GM23338 (cell line): ENCODE data around the gene NEK10. TPM values are rescaled to one million over a fixed set of nuclear protein-coding genes. Genes with fewer than 3 reads are reported as not detected.
A peak's percentile ranks its signal among the peaks of the same experiment; 100 is the strongest.

Experiments used
- ATAC-seq: fragments of 200-7000 bp; cut with Tn5 transposase; 3 replicates; pipeline ENCODE4 v1.9.1; 2020
- DNase-seq: peaks from one replicate; pipeline ENCODE4 v3.0.0-alpha.2; 2015; ENCODE audit warnings: low spot score
- H2AFZ ChIP-seq: fragments of 200-600 bp; sonication (generic); 2 replicates; pipeline ENCODE4 v1.8.0; 2016; ENCODE audit warnings: antibody characterized with exemption, mild to moderate bottlenecking, moderate library complexity
- H3F3A ChIP-seq: fragments of 200-600 bp; sonication (generic); replicated peaks from 2 replicates; pipeline ENCODE4 v1.8.0; 2017; ENCODE audit warnings: antibody characterized with exemption, mixed run types, low read depth
- H3K27ac ChIP-seq: fragments of 200-600 bp; sonication (generic); 2 replicates; pipeline ENCODE4 v1.6.1; 2016; ENCODE audit warnings: low read depth
- H3K27me3 ChIP-seq: fragments of 200-600 bp; sonication (generic); 2 replicates; pipeline ENCODE4 v1.8.0; 2016; ENCODE audit warnings: mild to moderate bottlenecking, mixed run types, moderate library complexity; ENCODE audit not compliant: insufficient read depth
- H3K36me3 ChIP-seq: fragments of 200-600 bp; sonication (generic); 2 replicates; pipeline ENCODE4 v1.8.0; 2016; ENCODE audit warnings: mild to moderate bottlenecking; ENCODE audit not compliant: insufficient read depth
- H3K4me1 ChIP-seq: fragments of 200-600 bp; sonication (generic); 2 replicates; pipeline ENCODE4 v1.8.0; 2016; ENCODE audit warnings: mild to moderate bottlenecking, moderate library complexity; ENCODE audit not compliant: insufficient read depth
- H3K4me2 ChIP-seq: fragments of 200-600 bp; sonication (generic); 2 replicates; pipeline ENCODE4 v1.7.1; 2017; ENCODE audit warnings: mixed run types
- H3K4me3 ChIP-seq: fragments of 200-600 bp; sonication (generic); 2 replicates; pipeline ENCODE4 v1.6.1; 2016; ENCODE audit warnings: mixed run types
- H3K79me2 ChIP-seq: fragments of 200-600 bp; sonication (generic); replicated peaks from 2 replicates; pipeline ENCODE4 v1.8.0; 2017; ENCODE audit warnings: mild to moderate bottlenecking; ENCODE audit not compliant: insufficient read depth
- H3K9me2 ChIP-seq: fragments of 200-600 bp; sonication (generic); 2 replicates; pipeline ENCODE4 v1.8.0; 2017; ENCODE audit not compliant: insufficient read depth
- H4K20me1 ChIP-seq: fragments of 200-600 bp; sonication (generic); replicated peaks from 2 replicates; pipeline ENCODE4 v1.8.0; 2017; ENCODE audit warnings: mild to moderate bottlenecking; ENCODE audit not compliant: insufficient read depth
- H3K27ac Mint-ChIP-seq: 2 replicates; pipeline ENCODE4 v1.8.0; 2020; ENCODE audit warnings: inconsistent platforms, mild to moderate bottlenecking, moderate library complexity, mixed read lengths
- H3K27me3 Mint-ChIP-seq: 3 replicates; pipeline ENCODE4 v1.8.0; 2022; ENCODE audit warnings: low read depth, mild to moderate bottlenecking, moderate library complexity, mixed read lengths, inconsistent platforms; ENCODE audit not compliant: insufficient read depth, poor library complexity
- H3K36me3 Mint-ChIP-seq: 3 replicates; pipeline ENCODE4 v1.8.0; 2021; ENCODE audit warnings: low read depth, mild to moderate bottlenecking, inconsistent platforms, moderate library complexity, mixed read lengths
- H3K4me1 Mint-ChIP-seq: 3 replicates; pipeline ENCODE4 v1.8.0; 2020; ENCODE audit warnings: mild to moderate bottlenecking, inconsistent platforms, mixed read lengths
- H3K4me3 Mint-ChIP-seq: 3 replicates; pipeline ENCODE4 v1.8.0; 2021; ENCODE audit warnings: moderate library complexity, mild to moderate bottlenecking, inconsistent platforms, mixed read lengths
- H3K9me3 Mint-ChIP-seq: 3 replicates; pipeline ENCODE4 v1.8.0; 2020; ENCODE audit warnings: moderate library complexity, mild to moderate bottlenecking, inconsistent platforms, mixed read lengths
- EZH2 ChIP-seq: fragments of 200-600 bp; sonication (generic); IDR thresholded peaks from one replicate; pipeline ENCODE4 v1.8.0; 2017; ENCODE audit warnings: antibody characterized with exemption, mild to moderate bottlenecking, low read depth; ENCODE audit not compliant: unreplicated experiment
- JUNB ChIP-seq: IDR thresholded peaks from one replicate; pipeline ENCODE4 v1.6.1; 2016; ENCODE audit warnings: antibody characterized with exemption; ENCODE audit not compliant: unreplicated experiment
- NANOG ChIP-seq: IDR thresholded peaks from 2 replicates; pipeline ENCODE4 v1.6.1; 2016; ENCODE audit warnings: antibody characterized with exemption, borderline replicate concordance
- ZNF114 ChIP-seq: fragments of 250-450 bp; sonication (Bioruptor Pico); IDR thresholded peaks from 2 replicates; pipeline ENCODE4 v1.5.0; 2020; ENCODE audit warnings: mild to moderate bottlenecking, moderate library complexity
- polyA plus RNA-seq: library from polyadenylated mRNA; unstranded; fragments of >200 nt; fragmentation: Nextera tagmentation; extraction: Ambion mirVana; gene quantifications from 2 replicates; pipeline ENCODE4 v1.2.1, GENCODE V29; 2016
- total RNA-seq: library from RNA; depleted of rRNA; stranded (reverse); fragments of >200 nt; shearing (Covaris generic); gene quantifications from 2 replicates; pipeline ENCODE4 v1.2.3, GENCODE V29; 2014
- TF ChIP-seq, protein P1 (sequence below), 2 experiments: fragments of 200-600 bp in 1 of 2; sonication (generic) in 1 of 2; conservative IDR thresholded peaks; 2 replicates each; pipeline versions ENCODE4 v1.5.1 to v1.6.1; 2016 to 2017; ENCODE audit warnings: antibody characterized with exemption in 2 of 2, low read depth in 2 of 2, mild to moderate bottlenecking in 2 of 2, moderate library complexity in 1 of 2
- TF ChIP-seq, protein P2 (sequence below): fragments of 250-450 bp; sonication (Bioruptor Pico); IDR thresholded peaks from 2 replicates; pipeline ENCODE4 v1.5.0; 2020; ENCODE audit warnings: mild to moderate bottlenecking, moderate library complexity

NEK10 gene
- total and polyA plus RNA-seq, 2 experiments from 2014 or later: 0.55 to 2.0 TPM

DNA sequence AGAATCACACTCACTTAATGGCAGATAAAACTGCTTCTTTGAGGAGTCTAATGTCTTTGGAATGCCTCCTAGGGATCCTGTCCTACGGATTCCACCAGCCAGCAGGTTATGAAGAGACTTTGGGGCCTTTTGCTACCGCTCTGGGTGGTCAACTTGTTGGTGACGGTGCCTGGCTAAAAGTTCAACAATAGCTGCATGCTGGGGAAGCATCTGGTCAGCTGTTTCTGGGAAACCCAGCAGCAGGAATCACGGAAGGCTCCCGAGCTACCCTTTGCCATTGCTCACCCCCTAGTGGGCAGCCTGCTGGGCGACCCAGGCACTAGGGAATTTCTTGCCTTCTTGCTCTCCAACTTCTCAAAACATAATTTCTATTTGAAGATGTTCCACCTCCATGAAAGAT lies 263.3 kb downstream of the NEK10 start:
- Histone ChIP-seq H2AFZ (peak overlapping the region; percentile 48; the same call in 1 of the 2 replicates), H3K9me2 (peaks cover 14% of the 10 kb centered on the region; the same call in 1 of the 2 replicates), H3K27ac (peak overlapping the region; percentile 47; the same call in 1 of the 2 replicates), H3F3A (no peaks in the 10 kb centered on the region), H3K79me2 (no peaks in the 10 kb centered on the region), H3K27me3 (no peaks in the 10 kb centered on the region), H3K36me3 (no peaks in the 10 kb centered on the region), H3K4me1 (peaks cover 42% of the 10 kb centered on the region), H4K20me1 (no peaks in the 10 kb centered on the region), H3K4me2 (peak overlapping the region; percentile 42; the same call in 1 of the 2 replicates), H3K4me3 (no peak overlapping the region)
- TF ChIP-seq JUNB (peak; percentile 21), NANOG (0 out of 2 replicates have a peak, but pooled peaks have one; percentile 17), EZH2 (no peak), ZNF114 (peak; percentile 83; the same call in 1 of the 2 replicates)
- TF ChIP-seq, protein P1, sequence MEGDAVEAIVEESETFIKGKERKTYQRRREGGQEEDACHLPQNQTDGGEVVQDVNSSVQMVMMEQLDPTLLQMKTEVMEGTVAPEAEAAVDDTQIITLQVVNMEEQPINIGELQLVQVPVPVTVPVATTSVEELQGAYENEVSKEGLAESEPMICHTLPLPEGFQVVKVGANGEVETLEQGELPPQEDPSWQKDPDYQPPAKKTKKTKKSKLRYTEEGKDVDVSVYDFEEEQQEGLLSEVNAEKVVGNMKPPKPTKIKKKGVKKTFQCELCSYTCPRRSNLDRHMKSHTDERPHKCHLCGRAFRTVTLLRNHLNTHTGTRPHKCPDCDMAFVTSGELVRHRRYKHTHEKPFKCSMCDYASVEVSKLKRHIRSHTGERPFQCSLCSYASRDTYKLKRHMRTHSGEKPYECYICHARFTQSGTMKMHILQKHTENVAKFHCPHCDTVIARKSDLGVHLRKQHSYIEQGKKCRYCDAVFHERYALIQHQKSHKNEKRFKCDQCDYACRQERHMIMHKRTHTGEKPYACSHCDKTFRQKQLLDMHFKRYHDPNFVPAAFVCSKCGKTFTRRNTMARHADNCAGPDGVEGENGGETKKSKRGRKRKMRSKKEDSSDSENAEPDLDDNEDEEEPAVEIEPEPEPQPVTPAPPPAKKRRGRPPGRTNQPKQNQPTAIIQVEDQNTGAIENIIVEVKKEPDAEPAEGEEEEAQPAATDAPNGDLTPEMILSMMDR (conservative IDR thresholded peaks at IDR 0.05; ENCODE audit: low read depth in 2 of 2): peak; percentile 45 to 62
- TF ChIP-seq, protein P2, sequence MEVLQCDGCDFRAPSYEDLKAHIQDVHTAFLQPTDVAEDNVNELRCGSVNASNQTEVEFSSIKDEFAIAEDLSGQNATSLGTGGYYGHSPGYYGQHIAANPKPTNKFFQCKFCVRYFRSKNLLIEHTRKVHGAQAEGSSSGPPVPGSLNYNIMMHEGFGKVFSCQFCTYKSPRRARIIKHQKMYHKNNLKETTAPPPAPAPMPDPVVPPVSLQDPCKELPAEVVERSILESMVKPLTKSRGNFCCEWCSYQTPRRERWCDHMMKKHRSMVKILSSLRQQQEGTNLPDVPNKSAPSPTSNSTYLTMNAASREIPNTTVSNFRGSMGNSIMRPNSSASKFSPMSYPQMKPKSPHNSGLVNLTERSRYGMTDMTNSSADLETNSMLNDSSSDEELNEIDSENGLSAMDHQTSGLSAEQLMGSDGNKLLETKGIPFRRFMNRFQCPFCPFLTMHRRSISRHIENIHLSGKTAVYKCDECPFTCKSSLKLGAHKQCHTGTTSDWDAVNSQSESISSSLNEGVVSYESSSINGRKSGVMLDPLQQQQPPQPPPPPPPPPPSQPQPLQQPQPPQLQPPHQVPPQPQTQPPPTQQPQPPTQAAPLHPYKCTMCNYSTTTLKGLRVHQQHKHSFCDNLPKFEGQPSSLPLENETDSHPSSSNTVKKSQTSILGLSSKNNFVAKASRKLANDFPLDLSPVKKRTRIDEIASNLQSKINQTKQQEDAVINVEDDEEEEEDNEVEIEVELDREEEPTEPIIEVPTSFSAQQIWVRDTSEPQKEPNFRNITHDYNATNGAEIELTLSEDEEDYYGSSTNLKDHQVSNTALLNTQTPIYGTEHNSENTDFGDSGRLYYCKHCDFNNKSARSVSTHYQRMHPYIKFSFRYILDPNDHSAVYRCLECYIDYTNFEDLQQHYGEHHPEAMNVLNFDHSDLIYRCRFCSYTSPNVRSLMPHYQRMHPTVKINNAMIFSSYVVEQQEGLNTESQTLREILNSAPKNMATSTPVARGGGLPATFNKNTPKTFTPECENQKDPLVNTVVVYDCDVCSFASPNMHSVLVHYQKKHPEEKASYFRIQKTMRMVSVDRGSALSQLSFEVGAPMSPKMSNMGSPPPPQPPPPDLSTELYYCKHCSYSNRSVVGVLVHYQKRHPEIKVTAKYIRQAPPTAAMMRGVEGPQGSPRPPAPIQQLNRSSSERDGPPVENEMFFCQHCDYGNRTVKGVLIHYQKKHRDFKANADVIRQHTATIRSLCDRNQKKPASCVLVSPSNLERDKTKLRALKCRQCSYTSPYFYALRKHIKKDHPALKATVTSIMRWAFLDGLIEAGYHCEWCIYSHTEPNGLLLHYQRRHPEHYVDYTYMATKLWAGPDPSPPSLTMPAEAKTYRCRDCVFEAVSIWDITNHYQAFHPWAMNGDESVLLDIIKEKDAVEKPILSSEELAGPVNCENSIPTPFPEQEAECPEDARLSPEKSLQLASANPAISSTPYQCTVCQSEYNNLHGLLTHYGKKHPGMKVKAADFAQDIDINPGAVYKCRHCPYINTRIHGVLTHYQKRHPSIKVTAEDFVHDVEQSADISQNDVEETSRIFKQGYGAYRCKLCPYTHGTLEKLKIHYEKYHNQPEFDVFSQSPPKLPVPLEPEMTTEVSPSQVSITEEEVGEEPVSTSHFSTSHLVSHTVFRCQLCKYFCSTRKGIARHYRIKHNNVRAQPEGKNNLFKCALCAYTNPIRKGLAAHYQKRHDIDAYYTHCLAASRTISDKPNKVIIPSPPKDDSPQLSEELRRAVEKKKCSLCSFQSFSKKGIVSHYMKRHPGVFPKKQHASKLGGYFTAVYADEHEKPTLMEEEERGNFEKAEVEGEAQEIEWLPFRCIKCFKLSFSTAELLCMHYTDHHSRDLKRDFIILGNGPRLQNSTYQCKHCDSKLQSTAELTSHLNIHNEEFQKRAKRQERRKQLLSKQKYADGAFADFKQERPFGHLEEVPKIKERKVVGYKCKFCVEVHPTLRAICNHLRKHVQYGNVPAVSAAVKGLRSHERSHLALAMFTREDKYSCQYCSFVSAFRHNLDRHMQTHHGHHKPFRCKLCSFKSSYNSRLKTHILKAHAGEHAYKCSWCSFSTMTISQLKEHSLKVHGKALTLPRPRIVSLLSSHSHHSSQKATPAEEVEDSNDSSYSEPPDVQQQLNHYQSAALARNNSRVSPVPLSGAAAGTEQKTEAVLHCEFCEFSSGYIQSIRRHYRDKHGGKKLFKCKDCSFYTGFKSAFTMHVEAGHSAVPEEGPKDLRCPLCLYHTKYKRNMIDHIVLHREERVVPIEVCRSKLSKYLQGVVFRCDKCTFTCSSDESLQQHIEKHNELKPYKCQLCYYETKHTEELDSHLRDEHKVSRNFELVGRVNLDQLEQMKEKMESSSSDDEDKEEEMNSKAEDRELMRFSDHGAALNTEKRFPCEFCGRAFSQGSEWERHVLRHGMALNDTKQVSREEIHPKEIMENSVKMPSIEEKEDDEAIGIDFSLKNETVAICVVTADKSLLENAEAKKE (CRISPR knock-in tag): peak; percentile 92
- ATAC-seq (peak; percentile 90), DNase-seq (peak; percentile 61)
- no peaks in the 10 kb centered on the region for H3K36me3 Mint-ChIP-seq
- no peak overlapping the region for H3K4me3 Mint-ChIP-seq
- no peaks in the 10 kb centered on the region for H3K9me3 Mint-ChIP-seq
- H3K27me3 Mint-ChIP-seq: no peaks in the 10 kb centered on the region
- H3K4me1 Mint-ChIP-seq: peaks cover 39% of the 10 kb centered on the region
- H3K27ac Mint-ChIP-seq: no peak overlapping the region
